WTC11 (cell line): Measurements from ENCODE around the gene VWA2. TPM values are rescaled to one million over a fixed set of nuclear protein-coding genes. Genes with fewer than 3 reads are reported as not detected.

Experiments used
- ATAC-seq: fragments of 200-7000 bp; cut with Tn5 transposase; 2 replicates; pipeline ENCODE4 v1.10.0; 2021; ENCODE audit warnings: mild to moderate bottlenecking, moderate library complexity
- CTCF ChIA-PET: fragments of 300-600 bp; sonication (Branson Sonifier 250); formaldehyde crosslinking; loops from one replicate; lab custom pipeline; 2021; ENCODE audit warnings: antibody characterized with exemption; lab: Charles Lee
- POLR2A ChIA-PET: fragments of 350-600 bp; sonication (Branson Sonifier 250); formaldehyde crosslinking; loops from one replicate; lab custom pipeline; 2021; ENCODE audit warnings: antibody characterized with exemption; lab: Charles Lee
- DNase-seq: peaks from one replicate; pipeline ENCODE4 v3.0.0; 2021; ENCODE audit warnings: low spot score
- H3K27ac Mint-ChIP-seq: 2 replicates; pipeline ENCODE4 v1.8.0; 2021; ENCODE audit warnings: mixed read lengths
- H3K27me3 Mint-ChIP-seq: 2 replicates; pipeline ENCODE4 v1.8.0; 2021; ENCODE audit warnings: low read depth, mild to moderate bottlenecking, moderate library complexity, mixed read lengths
- H3K36me3 Mint-ChIP-seq: 2 replicates; pipeline ENCODE4 v1.8.0; 2021; ENCODE audit warnings: mixed read lengths
- H3K4me1 Mint-ChIP-seq: 2 replicates; pipeline ENCODE4 v1.8.0; 2022; ENCODE audit warnings: mixed read lengths
- H3K4me3 Mint-ChIP-seq: 2 replicates; pipeline ENCODE4 v1.8.0; 2021; ENCODE audit warnings: mild to moderate bottlenecking, moderate library complexity, mixed read lengths
- H3K9me3 Mint-ChIP-seq: 2 replicates; pipeline ENCODE4 v1.8.0; 2021; ENCODE audit warnings: mixed read lengths
- AR ChIP-seq: fragments of 250-450 bp; sonication (Bioruptor Pico); IDR thresholded peaks from 2 replicates; pipeline ENCODE4 v1.9.0; 2021; ENCODE audit warnings: mild to moderate bottlenecking
- CBFB ChIP-seq: sonication (generic); formaldehyde crosslinking; IDR thresholded peaks from 2 replicates; pipeline ENCODE4 v1.8.1; 2022; ENCODE audit warnings: mild to moderate bottlenecking, low read depth, missing genetic modification reagents
- ESRRA ChIP-seq: sonication (generic); formaldehyde crosslinking; IDR thresholded peaks from 2 replicates; pipeline ENCODE4 v1.8.1; 2022; ENCODE audit warnings: mild to moderate bottlenecking, missing genetic modification reagents, borderline replicate concordance
- FOXP4 ChIP-seq: sonication (generic); formaldehyde crosslinking; IDR thresholded peaks from 2 replicates; pipeline ENCODE4 v1.8.0; 2022; ENCODE audit warnings: mild to moderate bottlenecking, missing genetic modification reagents
- GRHL2 ChIP-seq: fragments of 250-450 bp; sonication (Bioruptor Pico); IDR thresholded peaks from 2 replicates; pipeline ENCODE4 v1.8.0; 2022; ENCODE audit warnings: mild to moderate bottlenecking, moderate library complexity; ENCODE audit not compliant: insufficient replicate concordance, severe bottlenecking
- JAZF1 ChIP-seq: fragments of 250-450 bp; sonication (Bioruptor Pico); IDR thresholded peaks from 2 replicates; pipeline ENCODE4 v1.9.0; 2021; ENCODE audit warnings: moderate library complexity, mild to moderate bottlenecking, inconsistent platforms
- JUN ChIP-seq: sonication (generic); formaldehyde crosslinking; IDR thresholded peaks from 2 replicates; pipeline ENCODE4 v1.8.0; 2023; ENCODE audit warnings: mild to moderate bottlenecking, missing genetic modification reagents
- MAX ChIP-seq: sonication (generic); formaldehyde crosslinking; IDR thresholded peaks from 2 replicates; pipeline ENCODE4 v1.8.0; 2022; ENCODE audit warnings: mild to moderate bottlenecking, missing genetic modification reagents
- NR1H2 ChIP-seq: sonication (generic); formaldehyde crosslinking; IDR thresholded peaks from 2 replicates; pipeline ENCODE4 v1.9.0; 2021; ENCODE audit warnings: mild to moderate bottlenecking, moderate library complexity, missing genetic modification reagents
- SOX15 ChIP-seq: fragments of 250-450 bp; sonication (Bioruptor Pico); IDR thresholded peaks from 2 replicates; pipeline ENCODE4 v1.9.0; 2021; ENCODE audit warnings: mild to moderate bottlenecking
- SP1 ChIP-seq: sonication (generic); formaldehyde crosslinking; conservative IDR thresholded peaks from 2 replicates; pipeline ENCODE4 v1.8.1; 2022; ENCODE audit warnings: missing genetic modification reagents
- TCF7 ChIP-seq: sonication (generic); formaldehyde crosslinking; IDR thresholded peaks from 2 replicates; pipeline ENCODE4 v1.8.0; 2022; ENCODE audit warnings: mild to moderate bottlenecking, low read depth, missing genetic modification reagents, moderate library complexity
- TEAD1 ChIP-seq: sonication (generic); formaldehyde crosslinking; IDR thresholded peaks from 2 replicates; pipeline ENCODE4 v1.8.0; 2022; ENCODE audit warnings: mild to moderate bottlenecking, missing genetic modification reagents
- TEAD4 ChIP-seq: sonication (generic); formaldehyde crosslinking; IDR thresholded peaks from 2 replicates; pipeline ENCODE4 v1.8.0; 2022; ENCODE audit warnings: mild to moderate bottlenecking, missing genetic modification reagents
- TP53 ChIP-seq: sonication (generic); formaldehyde crosslinking; IDR thresholded peaks from 2 replicates; pipeline ENCODE4 v1.8.1; 2023; ENCODE audit warnings: mild to moderate bottlenecking, missing genetic modification reagents
- USF2 ChIP-seq: sonication (generic); formaldehyde crosslinking; IDR thresholded peaks from 2 replicates; pipeline ENCODE4 v1.8.1; 2023; ENCODE audit warnings: mild to moderate bottlenecking, missing genetic modification reagents, moderate library complexity
- ZNF138 ChIP-seq: sonication (generic); formaldehyde crosslinking; conservative IDR thresholded peaks from 2 replicates; pipeline ENCODE4 v1.8.1; 2022; ENCODE audit warnings: mild to moderate bottlenecking, moderate library complexity, missing genetic modification reagents
- total RNA-seq: library from RNA; stranded (reverse); gene quantifications from 3 replicates; pipeline ENCODE4 v1.2.3, GENCODE V29; 2021
- TF ChIP-seq, protein P1 (sequence below): sonication (generic); formaldehyde crosslinking; IDR thresholded peaks from 2 replicates; pipeline ENCODE4 v1.8.0; 2022; ENCODE audit warnings: mild to moderate bottlenecking, missing genetic modification reagents
- TF ChIP-seq, protein P2 (sequence below): sonication (generic); formaldehyde crosslinking; IDR thresholded peaks from 2 replicates; pipeline ENCODE4 v1.8.1; 2023; ENCODE audit warnings: mild to moderate bottlenecking, missing genetic modification reagents, borderline replicate concordance
- TF ChIP-seq, protein P3 (sequence below): fragments of 250-450 bp; sonication (Bioruptor Pico); IDR thresholded peaks from 2 replicates; pipeline ENCODE4 v1.9.0; 2021; ENCODE audit warnings: moderate library complexity, mild to moderate bottlenecking, inconsistent platforms, borderline replicate concordance

VWA2 gene
- total RNA-seq, 1 experiment from 2014 or later = 2.1 TPM

DNA sequence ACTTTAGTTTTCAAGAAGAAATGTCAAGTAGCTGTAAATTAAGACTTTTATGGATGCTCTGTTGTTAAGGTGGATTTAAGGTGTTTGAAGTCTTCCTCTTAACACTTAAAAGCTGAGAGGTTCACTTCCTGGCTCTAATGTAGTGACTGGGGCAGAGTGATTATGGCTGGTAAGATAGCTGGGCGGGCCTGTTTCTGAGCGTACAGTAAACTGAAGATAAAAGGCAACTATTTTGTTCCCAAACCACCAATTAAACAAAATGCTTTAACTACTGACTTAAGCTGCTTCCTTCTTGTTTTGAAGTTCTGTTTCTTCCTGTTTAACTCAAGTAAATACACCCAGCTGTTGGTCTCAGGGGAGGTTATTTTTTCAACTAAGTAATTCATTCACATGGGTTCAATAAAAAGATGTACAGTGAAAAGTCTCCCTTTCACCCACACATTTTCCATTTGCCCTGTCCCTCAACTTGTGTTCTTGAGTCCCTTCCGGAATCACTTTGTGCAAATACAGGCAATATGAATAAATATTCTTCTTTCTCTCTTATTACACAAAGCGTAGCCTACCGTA is 19.3 kb downstream of the VWA2 start (continued):
- TF ChIP-seq FOXP4 (CRISPR knock-in tag) (no peak), TCF7 (CRISPR knock-in tag) (no peak), TEAD1 (no peak)

GRCh38 chr10:114259824-114260223 is 20.8 kb downstream of the VWA2 start:
- CTCF ChIA-PET = no interaction called here
- ATAC-seq (no peak), DNase-seq (no peak)
- Mint-ChIP-seq H3K4me1 (peaks cover 14% of the 10 kb centered on the region), H3K4me3 (no peak overlapping the region), H3K27me3 (no peaks in the 10 kb centered on the region), H3K27ac (no peak overlapping the region), H3K9me3 (peaks cover 5% of the 10 kb centered on the region; the same call in 1 of the 2 replicates), H3K36me3 (peaks cover 6% of the 10 kb centered on the region)
- TF ChIP-seq, protein P1, sequence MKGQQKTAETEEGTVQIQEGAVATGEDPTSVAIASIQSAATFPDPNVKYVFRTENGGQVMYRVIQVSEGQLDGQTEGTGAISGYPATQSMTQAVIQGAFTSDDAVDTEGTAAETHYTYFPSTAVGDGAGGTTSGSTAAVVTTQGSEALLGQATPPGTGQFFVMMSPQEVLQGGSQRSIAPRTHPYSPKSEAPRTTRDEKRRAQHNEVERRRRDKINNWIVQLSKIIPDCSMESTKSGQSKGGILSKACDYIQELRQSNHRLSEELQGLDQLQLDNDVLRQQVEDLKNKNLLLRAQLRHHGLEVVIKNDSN (CRISPR knock-in tag) = no peak
- TF ChIP-seq, protein P2, sequence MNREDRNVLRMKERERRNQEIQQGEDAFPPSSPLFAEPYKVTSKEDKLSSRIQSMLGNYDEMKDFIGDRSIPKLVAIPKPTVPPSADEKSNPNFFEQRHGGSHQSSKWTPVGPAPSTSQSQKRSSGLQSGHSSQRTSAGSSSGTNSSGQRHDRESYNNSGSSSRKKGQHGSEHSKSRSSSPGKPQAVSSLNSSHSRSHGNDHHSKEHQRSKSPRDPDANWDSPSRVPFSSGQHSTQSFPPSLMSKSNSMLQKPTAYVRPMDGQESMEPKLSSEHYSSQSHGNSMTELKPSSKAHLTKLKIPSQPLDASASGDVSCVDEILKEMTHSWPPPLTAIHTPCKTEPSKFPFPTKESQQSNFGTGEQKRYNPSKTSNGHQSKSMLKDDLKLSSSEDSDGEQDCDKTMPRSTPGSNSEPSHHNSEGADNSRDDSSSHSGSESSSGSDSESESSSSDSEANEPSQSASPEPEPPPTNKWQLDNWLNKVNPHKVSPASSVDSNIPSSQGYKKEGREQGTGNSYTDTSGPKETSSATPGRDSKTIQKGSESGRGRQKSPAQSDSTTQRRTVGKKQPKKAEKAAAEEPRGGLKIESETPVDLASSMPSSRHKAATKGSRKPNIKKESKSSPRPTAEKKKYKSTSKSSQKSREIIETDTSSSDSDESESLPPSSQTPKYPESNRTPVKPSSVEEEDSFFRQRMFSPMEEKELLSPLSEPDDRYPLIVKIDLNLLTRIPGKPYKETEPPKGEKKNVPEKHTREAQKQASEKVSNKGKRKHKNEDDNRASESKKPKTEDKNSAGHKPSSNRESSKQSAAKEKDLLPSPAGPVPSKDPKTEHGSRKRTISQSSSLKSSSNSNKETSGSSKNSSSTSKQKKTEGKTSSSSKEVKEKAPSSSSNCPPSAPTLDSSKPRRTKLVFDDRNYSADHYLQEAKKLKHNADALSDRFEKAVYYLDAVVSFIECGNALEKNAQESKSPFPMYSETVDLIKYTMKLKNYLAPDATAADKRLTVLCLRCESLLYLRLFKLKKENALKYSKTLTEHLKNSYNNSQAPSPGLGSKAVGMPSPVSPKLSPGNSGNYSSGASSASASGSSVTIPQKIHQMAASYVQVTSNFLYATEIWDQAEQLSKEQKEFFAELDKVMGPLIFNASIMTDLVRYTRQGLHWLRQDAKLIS (CRISPR knock-in tag) = no peak
- no peak for TF ChIP-seq CBFB (CRISPR knock-in tag)
- TF ChIP-seq JUN (CRISPR knock-in tag) = no peak
- TF ChIP-seq, protein P3, sequence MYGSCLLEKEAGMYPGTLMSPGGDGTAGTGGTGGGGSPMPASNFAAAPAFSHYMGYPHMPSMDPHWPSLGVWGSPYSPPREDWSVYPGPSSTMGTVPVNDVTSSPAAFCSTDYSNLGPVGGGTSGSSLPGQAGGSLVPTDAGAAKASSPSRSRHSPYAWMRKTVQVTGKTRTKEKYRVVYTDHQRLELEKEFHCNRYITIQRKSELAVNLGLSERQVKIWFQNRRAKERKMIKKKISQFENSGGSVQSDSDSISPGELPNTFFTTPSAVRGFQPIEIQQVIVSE (CRISPR knock-in tag) = no peak
- POLR2A ChIA-PET = no interaction called here

GRCh38 chr10:114260366-114260765 is 21.3 kb downstream of the VWA2 start:
- DNase-seq = no peak
- Mint-ChIP-seq H3K36me3 (peaks cover under 1% of the 10 kb centered on the region; the same call in 1 of the 2 replicates), H3K27ac (no peak overlapping the region), H3K4me3 (no peak overlapping the region), H3K27me3 (no peaks in the 10 kb centered on the region), H3K4me1 (peaks cover 14% of the 10 kb centered on the region), H3K9me3 (peaks cover 1% of the 10 kb centered on the region; the same call in 1 of the 2 replicates)
- ChIA-PET CTCF (no interaction called here), POLR2A (no interaction called here)
- no peak for ATAC-seq
- TF ChIP-seq GRHL2 = no peak

DNA sequence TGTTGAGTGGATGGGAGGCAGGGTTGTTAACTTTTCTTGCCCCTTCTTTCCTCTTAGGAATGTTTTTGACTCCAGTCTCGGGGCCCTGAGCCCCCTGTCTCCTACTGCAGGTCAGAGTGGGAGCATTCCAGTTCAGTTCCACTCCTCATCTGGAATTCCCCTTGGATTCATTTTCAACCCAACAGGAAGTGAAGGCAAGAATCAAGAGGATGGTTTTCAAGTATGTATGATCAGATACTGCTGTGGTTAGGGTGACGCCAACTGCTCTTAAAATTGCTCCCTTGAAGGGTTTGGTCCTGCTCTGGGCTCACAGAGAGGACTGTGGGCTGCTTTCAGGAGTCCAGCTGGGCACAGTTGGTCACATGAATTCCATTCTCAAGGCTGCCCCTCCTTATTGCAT is 22.0 kb downstream of the VWA2 start:
- Mint-ChIP-seq H3K27me3 (no peaks in the 10 kb centered on the region), H3K4me1 (peaks cover 14% of the 10 kb centered on the region), H3K4me3 (no peak overlapping the region), H3K36me3 (no peaks in the 10 kb centered on the region), H3K27ac (no peak overlapping the region), H3K9me3 (no peaks in the 10 kb centered on the region)
- POLR2A ChIA-PET = no interaction called here
- CTCF ChIA-PET = no interaction called here
- no peak for DNase-seq
- no peak for ATAC-seq
- TF ChIP-seq TP53 (CRISPR knock-in tag) (no peak), USF2 (CRISPR knock-in tag) (no peak), ZNF138 (CRISPR knock-in tag) (no peak), SP1 (CRISPR knock-in tag) (no peak), JAZF1 (CRISPR knock-in tag) (no peak), TEAD4 (CRISPR knock-in tag) (no peak), ESRRA (CRISPR knock-in tag) (no peak), MAX (CRISPR knock-in tag) (no peak), CBFB (CRISPR knock-in tag) (no peak), AR (CRISPR knock-in tag) (no peak), SOX15 (CRISPR knock-in tag) (no peak), NR1H2 (CRISPR knock-in tag) (no peak)
